GM19397 (cell line): ENCODE results near the gene TM4SF5.

Source experiments
- ATAC-seq: cut with Tn5 transposase; IDR thresholded peaks from one replicate; pipeline ENCODE4 v1.9.1; 2021; ENCODE audit warnings: mild to moderate bottlenecking, moderate library complexity; ENCODE audit not compliant: unreplicated experiment

TM4SF5 gene

DNA sequence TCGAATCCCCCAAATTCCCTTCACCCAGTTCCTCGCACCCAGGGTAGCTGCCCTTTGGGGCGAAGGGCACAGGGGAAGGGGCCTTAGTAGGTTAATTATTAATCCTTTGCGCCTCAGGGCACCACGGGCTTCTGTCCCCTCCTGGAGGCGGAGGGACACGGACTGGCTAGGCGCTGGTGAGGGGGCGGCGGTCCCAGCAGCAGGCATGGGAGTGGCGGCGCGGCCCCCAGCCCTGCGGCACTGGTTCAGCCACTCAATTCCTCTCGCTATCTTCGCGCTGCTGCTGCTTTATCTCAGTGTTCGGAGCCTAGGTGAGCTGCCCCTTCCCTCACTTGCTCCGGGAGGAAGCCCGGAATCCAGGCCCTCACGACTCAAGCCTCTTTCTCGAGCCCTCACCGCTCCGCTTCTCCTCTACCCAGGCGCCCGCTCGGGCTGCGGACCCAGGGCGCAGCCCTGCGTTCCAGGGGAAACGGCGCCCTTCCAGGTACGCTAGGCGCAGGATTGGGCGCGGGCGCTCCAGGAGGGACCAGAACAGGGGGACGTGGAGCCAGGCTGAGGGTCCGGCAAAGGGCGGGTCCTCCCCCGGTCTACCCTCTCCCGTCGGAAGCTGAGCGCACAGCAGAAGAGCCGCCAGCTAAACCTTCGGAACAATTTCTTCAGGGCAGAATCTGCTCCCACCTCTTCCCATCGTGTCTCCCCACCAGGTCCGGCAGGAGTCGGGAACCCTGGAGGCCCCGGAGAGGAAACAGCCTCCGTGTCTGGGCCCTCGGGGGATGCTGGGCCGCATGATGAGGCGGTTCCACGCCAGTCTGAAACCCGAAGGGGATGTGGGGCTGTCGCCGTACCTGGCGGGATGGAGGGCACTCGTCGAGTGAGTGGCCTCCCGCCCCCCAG lies 17.4 kb downstream of the TM4SF5 start, which contains the start of gene GLTPD2:
GLTPD2 (plus strand) TSS at position 158 of the 894 bp plus-strand sequence; CDS start at position 206, 48 bp downstream.
- ATAC-seq = no peak

DNA sequence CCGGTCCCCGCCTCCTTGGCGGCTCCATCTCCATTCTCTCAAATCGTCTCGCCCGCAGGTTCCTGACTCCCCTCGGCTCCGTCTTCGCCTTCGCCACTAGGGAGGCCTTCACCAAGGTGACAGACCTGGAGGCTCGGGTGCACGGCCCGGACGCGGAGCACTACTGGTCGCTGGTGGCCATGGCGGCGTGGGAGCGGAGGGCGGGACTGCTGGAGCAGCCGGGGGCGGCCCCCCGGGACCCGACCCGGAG lies 17.9 kb downstream of the TM4SF5 start:
- ATAC-seq = no peak

DNA sequence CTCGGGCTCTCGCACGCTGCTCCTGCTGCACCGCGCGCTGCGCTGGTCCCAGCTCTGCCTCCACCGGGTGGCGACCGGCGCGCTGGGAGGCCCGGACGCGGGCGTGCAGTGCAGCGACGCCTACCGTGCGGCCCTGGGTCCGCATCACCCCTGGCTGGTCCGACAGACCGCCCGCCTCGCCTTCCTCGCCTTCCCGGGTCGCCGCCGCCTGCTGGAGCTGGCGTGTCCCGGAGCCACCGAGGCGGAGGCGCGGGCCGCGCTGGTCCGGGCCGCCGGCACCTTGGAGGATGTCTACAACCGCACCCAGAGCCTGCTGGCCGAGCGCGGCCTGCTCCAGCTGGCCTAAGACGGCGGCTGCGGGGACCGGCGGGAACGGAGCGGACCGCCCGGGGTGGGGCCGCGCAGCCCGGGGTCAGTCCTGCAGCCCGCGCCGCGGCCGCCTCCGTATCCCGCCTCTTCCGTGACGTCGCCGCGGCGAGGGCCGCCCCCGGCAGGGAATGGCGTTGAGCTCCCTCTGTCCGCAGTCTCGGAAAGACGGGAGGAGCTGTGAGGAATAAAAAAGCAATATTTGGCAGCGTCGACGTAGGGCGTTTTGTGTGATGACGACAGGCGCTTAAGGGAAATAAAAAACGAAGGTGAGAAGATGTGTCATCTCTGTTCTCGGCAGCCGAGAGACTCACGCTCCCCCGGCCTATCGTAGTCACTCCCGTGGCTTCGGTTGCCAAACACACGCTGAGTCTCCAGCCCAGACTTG lies 18.4 kb downstream of the TM4SF5 start:
- peak; percentile 94 for ATAC-seq

DNA sequence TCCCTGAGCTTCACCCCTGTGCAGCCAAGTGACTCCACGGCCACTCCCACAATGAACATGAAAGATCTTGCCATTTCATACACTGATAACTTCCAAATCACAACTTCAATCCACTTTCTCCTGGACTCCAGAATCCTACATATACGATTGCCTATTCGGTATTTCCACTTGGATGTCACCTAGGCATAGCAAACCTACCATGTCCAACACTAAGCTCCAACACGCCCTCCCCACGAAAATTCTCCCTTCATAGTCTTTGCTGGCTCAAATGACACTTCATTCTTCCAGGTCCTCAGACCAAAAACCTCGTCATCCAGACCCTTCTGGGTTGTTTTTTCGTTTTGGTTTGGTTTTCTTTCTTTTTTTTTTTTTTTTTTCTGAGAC lies 19.0 kb downstream of the TM4SF5 start:
- ATAC-seq = no peak

DNA sequence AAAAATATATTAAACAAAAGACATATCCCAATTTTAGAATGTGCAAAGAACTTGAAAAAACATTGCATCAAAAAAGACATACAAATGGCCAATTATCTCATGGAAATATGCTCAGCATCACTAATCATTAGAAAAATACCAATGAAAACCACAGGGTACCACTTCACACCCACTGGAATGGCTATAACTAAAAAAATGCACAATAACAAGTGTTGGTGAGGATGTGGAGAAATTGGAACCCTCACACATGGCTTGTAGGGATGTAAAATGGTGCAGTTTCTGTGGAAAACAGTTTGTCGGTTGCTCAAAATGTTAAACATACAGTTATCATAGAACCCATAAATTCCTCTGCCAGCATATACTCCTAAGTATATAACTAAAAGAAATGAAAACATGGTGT lies 23.5 kb downstream of the TM4SF5 start:
- no peak for ATAC-seq

DNA sequence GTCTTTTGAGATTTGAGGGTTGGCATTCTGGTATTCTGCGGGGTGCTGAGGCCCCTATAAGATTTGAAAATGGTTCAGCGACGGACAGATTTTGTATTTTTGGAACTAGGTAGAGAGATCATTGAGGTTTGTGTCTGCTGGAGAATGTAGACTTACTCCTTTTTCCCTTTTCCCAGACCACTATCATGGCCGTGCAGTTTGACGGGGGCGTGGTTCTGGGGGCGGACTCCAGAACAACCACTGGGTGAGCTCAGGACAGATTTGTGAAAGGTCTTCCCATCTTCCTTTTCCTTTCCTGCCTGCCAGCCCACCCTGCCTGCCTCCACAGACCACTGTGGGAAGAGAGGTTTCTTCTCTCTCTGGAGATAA lies 24.9 kb downstream of the TM4SF5 start:
- ATAC-seq = no peak

DNA sequence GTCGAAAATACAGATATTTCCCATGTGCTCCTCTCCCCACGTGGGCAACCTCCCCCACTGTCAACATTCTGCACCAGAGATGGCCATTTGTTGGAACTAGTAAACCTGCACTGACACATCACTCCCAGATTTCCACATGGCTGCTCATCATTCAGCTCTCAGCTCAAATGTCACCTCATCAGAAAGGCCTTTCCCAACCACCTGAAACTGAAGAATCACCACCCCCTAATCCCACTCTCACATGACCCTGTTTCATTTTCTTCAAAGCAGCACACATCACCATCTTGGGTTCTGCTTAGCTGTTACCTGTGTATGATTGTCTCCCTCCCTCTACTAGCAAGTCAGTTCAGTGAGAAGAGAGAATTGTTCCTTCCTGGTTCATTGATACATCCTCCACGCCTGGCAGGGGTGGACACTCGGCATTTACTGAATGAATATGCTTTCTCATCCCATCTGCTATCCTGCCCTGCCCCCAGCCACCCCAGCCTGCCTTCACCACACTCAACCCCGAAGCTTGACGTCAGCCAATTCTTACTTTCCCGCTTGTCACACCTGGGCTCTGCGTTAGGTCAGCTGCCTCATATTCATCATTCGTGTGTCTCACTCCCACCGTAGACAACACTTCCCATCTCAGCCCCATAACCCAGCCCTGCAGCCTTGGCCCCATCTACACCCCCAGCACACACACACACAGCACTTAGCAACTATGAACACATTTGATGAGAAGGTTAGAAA lies 28.9 kb downstream of the TM4SF5 start:
- no peak for ATAC-seq

- no peak for ATAC-seq
These were observed 30.5 kb downstream of the TM4SF5 start, which contains the start of gene C17orf114 for GRCh38 chr17:4802228-4802627. Gene C17orf114, minus strand, starts transcription at chr17:4802328.

DNA sequence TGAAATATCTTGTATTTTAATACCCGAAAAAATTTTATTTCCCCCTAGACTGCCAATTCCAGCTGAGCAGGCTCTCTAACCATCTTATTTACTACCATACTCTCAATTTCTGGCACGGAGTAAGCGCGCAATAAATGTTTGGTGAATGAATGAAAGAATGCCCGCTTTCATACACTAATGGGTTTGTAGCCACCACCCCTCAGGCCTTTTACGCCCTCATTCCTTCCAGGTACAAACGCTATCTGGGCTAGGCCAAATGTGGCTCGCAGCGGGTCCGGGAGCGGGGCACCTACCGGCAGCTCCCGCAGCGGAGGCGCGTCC lies 34.7 kb downstream of the TM4SF5 start:
- no peak for ATAC-seq

GRCh38 chr17:4806777-4807604 lies 35.3 kb downstream of the TM4SF5 start, which contains the start of gene PLD2:
Gene PLD2, plus strand, starts transcription at chr17:4807152. Its CDS starts 621 bp downstream, at chr17:4807773.
- peak; percentile 87 for ATAC-seq

DNA sequence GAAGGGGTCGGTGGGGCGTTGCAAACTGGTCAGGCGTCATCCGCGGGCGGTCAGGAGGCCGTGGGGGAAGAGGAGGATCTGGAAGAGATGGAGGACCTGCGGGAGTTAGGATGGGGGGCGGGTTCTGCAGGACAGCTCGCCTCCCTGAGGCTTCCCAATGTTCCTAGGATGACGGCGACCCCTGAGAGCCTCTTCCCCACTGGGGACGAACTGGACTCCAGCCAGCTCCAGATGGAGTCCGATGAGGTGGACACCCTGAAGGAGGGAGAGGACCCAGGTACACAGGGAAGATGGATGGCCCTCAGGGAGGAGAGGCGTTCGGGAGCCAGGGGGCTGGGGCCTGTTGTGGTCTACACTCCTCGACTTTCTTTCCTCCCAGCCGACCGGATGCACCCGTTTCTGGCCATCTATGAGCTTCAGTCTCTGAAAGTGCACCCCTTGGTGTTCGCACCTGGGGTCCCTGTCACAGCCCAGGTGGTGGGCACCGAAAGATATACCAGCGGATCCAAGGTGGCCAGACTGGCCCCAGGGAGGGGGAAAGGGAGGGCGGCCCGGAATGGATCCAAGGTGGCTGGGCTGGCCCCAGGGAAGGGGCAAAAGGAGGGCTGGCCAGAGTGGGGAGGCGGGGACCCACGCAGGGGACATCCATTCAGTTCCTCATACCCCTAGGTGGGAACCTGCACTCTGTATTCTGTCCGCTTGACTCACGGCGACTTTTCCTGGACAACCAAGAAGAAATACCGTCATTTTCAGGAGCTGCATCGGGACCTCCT lies 36.1 kb downstream of the TM4SF5 start:
- ATAC-seq = no peak

GRCh38 chr17:4808378-4808767 lies 36.7 kb downstream of the TM4SF5 start:
- no peak for ATAC-seq

DNA sequence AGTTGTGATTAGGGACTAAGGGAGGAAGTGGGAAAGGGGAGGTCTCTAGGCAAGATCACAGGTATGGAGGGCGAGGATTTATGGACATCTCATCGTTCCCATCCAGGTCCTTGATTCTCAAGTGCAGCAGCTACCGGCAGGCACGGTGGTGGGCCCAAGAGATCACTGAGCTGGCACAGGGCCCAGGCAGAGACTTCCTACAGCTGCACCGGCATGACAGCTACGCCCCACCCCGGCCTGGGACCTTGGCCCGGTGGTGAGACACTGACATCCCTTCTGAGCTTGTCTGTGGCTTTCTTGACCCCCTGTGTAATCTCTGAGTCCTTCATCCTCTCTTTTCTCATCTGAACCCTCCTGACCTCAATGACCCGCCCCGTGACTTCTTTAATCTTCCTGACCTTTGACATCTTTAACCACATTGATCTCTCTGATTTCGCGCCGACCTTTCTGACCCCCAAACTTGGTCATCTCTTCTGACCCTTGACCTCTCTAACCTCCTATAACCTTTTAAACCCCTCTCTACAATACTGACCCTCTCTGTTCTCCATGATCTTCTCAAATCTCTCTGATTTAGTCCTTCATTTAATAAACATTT lies 39.1 kb downstream of the TM4SF5 start:
- ATAC-seq = no peak

- no peak for ATAC-seq
These were observed 39.8 kb downstream of the TM4SF5 start for GRCh38 chr17:4811471-4811870.

DNA sequence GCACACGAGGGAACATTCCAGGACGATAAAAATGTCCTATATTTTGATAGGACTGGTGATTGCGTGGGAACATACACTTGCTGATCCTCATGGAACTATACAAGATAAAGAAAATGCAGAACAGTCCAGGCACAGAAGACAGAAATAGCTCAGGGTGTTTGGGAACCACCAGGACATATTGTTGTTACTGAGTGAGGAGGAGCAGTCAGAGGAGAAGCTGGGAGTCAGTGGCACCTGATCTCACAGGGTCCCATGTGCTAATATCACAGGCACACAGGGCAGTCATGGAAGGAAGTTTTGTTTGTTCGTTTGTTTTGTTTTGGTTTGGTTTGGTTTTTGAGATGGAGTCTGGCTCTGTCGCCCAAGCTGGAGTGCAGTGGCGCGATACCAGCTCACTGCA lies 41.0 kb downstream of the TM4SF5 start:
- no peak for ATAC-seq

DNA sequence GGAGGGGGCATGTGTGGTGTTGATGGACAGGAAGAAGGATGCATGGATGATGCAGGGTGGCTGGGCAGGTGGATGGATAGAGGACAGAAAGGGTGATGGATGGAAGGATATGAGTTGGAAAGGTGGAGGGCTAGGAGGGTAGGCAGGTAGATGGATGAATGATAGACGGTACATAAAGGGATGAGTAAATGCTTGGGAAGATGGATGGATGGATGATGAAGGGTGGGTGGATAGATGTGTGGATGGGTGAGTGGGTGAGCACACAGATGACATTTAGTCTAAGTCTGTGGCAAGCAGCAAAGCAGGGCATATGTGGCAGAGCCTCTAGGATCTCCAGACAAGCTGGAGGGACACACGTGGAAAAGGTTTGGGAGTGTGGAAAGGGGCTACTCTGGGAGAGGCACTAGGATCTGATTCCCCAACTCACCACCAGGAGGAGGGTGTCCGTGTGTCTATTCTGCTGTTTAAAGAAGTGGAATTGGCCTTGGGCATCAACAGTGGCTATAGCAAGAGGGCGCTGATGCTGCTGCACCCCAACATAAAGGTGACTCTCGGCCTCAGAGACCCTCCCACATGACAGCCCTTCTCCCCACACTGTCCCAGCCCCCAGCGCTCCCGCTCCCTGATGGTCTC lies 43.5 kb downstream of the TM4SF5 start:
- ATAC-seq = no peak

- ATAC-seq = no peak
These were observed 45.1 kb downstream of the TM4SF5 start for GRCh38 chr17:4816826-4817225.

DNA sequence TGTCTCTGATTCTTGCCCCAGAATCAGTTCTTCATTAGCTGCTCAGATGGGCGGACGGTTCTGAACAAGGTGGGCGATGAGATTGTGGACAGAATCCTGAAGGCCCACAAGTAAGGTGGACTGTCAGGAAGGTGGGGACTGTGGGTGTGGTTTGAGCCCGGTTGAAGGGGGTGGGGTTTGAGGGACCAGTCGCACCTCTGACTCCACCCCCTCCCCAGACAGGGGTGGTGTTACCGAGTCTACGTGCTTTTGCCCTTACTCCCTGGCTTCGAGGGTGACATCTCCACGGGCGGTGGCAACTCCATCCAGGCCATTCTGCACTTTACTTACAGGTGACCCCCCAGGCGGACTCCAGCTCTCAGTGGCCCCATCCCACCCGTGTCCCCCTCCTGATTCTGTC lies 46.6 kb downstream of the TM4SF5 start:
- ATAC-seq = no peak

GRCh38 chr17:4822835-4823234 lies 51.1 kb downstream of the TM4SF5 start:
- no peak for ATAC-seq
